H1 (cell line): ENCODE data around the gene ARHGEF3. TPM values are rescaled to one million over a fixed set of nuclear protein-coding genes. Genes with fewer than 3 reads are reported as not detected.

Experiments used
- CTCF ChIA-PET: fragments of 300-600 bp; sonication (Branson Sonifier 250); formaldehyde crosslinking; loops from one replicate; lab custom pipeline; 2021; ENCODE audit not compliant: partially characterized antibody; lab: Charles Lee
- POLR2A ChIA-PET: fragments of 300-600 bp; sonication (Branson Sonifier 250); formaldehyde crosslinking; loops from one replicate; lab custom pipeline; 2021; ENCODE audit warnings: inconsistent platforms; ENCODE audit not compliant: partially characterized antibody; lab: Charles Lee
- DNase-seq, 2 experiments: peaks; one replicate each; pipeline versions ENCODE4 v3.0.0 to v3.0.0-alpha.2; 2010 to 2022; ENCODE audit warnings: low spot score in 2 of 2, low read depth in 1 of 2, mixed read lengths in 1 of 2
- FAIRE-seq: peaks from 2 replicates; lab custom pipeline; 2011; peaks lifted over from hg19 to GRCh38; lab: Jason Lieb, UNC
- H2AFZ ChIP-seq: 2 replicates; pipeline ENCODE4 v1.8.1; 2012; ENCODE audit warnings: low read length, inconsistent platforms
- H2AK5ac ChIP-seq: 2 replicates; pipeline ENCODE4 v1.6.1; 2013; ENCODE audit warnings: low read depth, low read length
- H2BK120ac ChIP-seq: replicated peaks from 2 replicates; pipeline ENCODE3; 2013; ENCODE audit warnings: low read depth, low read length, inconsistent platforms
- H2BK12ac ChIP-seq: 2 replicates; pipeline ENCODE4 v1.6.1; 2013; ENCODE audit warnings: low read depth, low read length
- H2BK15ac ChIP-seq: 2 replicates; pipeline ENCODE4 v1.6.1; 2013; ENCODE audit warnings: low read length
- H2BK20ac ChIP-seq: 2 replicates; pipeline ENCODE4 v1.6.1; 2013; ENCODE audit warnings: low read length
- H2BK5ac ChIP-seq: 2 replicates; pipeline ENCODE4 v1.6.1; 2013; ENCODE audit warnings: low read depth, low read length
- H3K14ac ChIP-seq: 2 replicates; pipeline ENCODE4 v1.6.1; 2013; ENCODE audit warnings: inconsistent platforms; ENCODE audit not compliant: insufficient read length
- H3K18ac ChIP-seq: 2 replicates; pipeline ENCODE4 v1.6.1; 2013; ENCODE audit warnings: low read length; ENCODE audit errors: extremely low read depth
- H3K23ac ChIP-seq: 2 replicates; pipeline ENCODE4 v1.6.1; 2013; ENCODE audit warnings: inconsistent platforms; ENCODE audit not compliant: insufficient read length
- H3K23me2 ChIP-seq: 2 replicates; pipeline ENCODE4 v1.6.1; 2013; ENCODE audit warnings: low read depth, low read length
- H3K27ac ChIP-seq: 2 replicates; pipeline ENCODE4 v1.6.1; 2011; ENCODE audit warnings: low read depth, low read length, inconsistent platforms
- H3K27me3 ChIP-seq, 4 experiments: replicated peaks in 1 of 4; 1 replicate in 1 of 4; 2 replicates in 3 of 4; pipeline versions ENCODE4 v1.6.1 to v1.8.1; 2011 to 2013; ENCODE audit warnings: low read length in 3 of 4, mild to moderate bottlenecking in 3 of 4, inconsistent platforms in 2 of 4, mixed read lengths in 2 of 4, moderate library complexity in 1 of 4; ENCODE audit not compliant: control insufficient read depth in 3 of 4, insufficient read depth in 3 of 4; ENCODE audit errors: extremely low read depth in 1 of 4
- H3K36me3 ChIP-seq, 4 experiments: 2 replicates each; pipeline versions ENCODE4 v1.6.1 to v1.8.1; 2011 to 2013; ENCODE audit warnings: mild to moderate bottlenecking in 4 of 4, low read length in 3 of 4, moderate library complexity in 2 of 4, control low read depth in 1 of 4, inconsistent platforms in 1 of 4; ENCODE audit not compliant: insufficient read depth in 4 of 4, control insufficient read depth in 2 of 4
- H3K4ac ChIP-seq: replicated peaks from 2 replicates; pipeline ENCODE3; 2013; ENCODE audit warnings: low read length, low read depth, mixed read lengths, inconsistent platforms; ENCODE audit not compliant: insufficient read length
- H3K4me1 ChIP-seq, 4 experiments: replicated peaks in 1 of 4; 1 replicate in 1 of 4; 2 replicates in 3 of 4; pipeline versions ENCODE4 v1.6.1 to v1.8.1; 2011 to 2013; ENCODE audit warnings: low read length in 3 of 4, inconsistent platforms in 2 of 4, mixed read lengths in 1 of 4; ENCODE audit not compliant: insufficient read depth in 4 of 4, control insufficient read depth in 3 of 4
- H3K4me2 ChIP-seq, 2 experiments: 2 replicates each; pipeline versions ENCODE4 v1.6.1 to v1.8.1; 2011 to 2013; ENCODE audit warnings: low read depth in 2 of 2, low read length in 2 of 2, control low read depth in 1 of 2, inconsistent platforms in 1 of 2, mild to moderate bottlenecking in 1 of 2; ENCODE audit not compliant: insufficient read depth in 1 of 2
- H3K4me3 ChIP-seq, 4 experiments: fragments of 200-600, 300-600 bp in 1 of 4; sonication (generic), shearing (Covaris generic), sonication (Bioruptor Twin) in 1 of 4; 2 replicates each; pipeline versions ENCODE4 v1.5.1 to v1.8.1; 2011 to 2016; ENCODE audit warnings: low read length in 4 of 4, low read depth in 3 of 4, control low read depth in 2 of 4, inconsistent platforms in 2 of 4, mild to moderate bottlenecking in 2 of 4, mixed read lengths in 1 of 4, moderate library complexity in 1 of 4; ENCODE audit not compliant: insufficient read depth in 2 of 4; ENCODE audit errors: extremely low read depth in 1 of 4
- H3K56ac ChIP-seq: replicated peaks from 2 replicates; pipeline ENCODE3; 2013; ENCODE audit warnings: low read depth, mild to moderate bottlenecking, mixed read lengths, low read length, inconsistent platforms; ENCODE audit not compliant: insufficient read length
- H3K79me1 ChIP-seq: 2 replicates; pipeline ENCODE4 v1.6.1; 2013; ENCODE audit warnings: low read depth, low read length, control low read depth
- H3K79me2 ChIP-seq, 2 experiments: 2 replicates each; pipeline versions ENCODE4 v1.6.1 to v1.8.1; 2012 to 2013; ENCODE audit warnings: low read length in 2 of 2, mild to moderate bottlenecking in 2 of 2, inconsistent platforms in 1 of 2; ENCODE audit not compliant: insufficient read depth in 2 of 2, control insufficient read depth in 1 of 2
- H3K9ac ChIP-seq, 4 experiments: replicated peaks in 1 of 4; 1 replicate in 1 of 4; 2 replicates in 3 of 4; pipeline versions ENCODE4 v1.6.1 to v1.8.1; 2011 to 2013; ENCODE audit warnings: low read depth in 3 of 4, low read length in 3 of 4, control low read depth in 2 of 4, mild to moderate bottlenecking in 2 of 4, moderate library complexity in 2 of 4, inconsistent platforms in 1 of 4; ENCODE audit errors: extremely low read depth in 1 of 4
- H3K9me3 ChIP-seq, 2 experiments: 2 replicates each; pipeline versions ENCODE4 v1.6.1 to v1.8.1; 2012 to 2013; ENCODE audit warnings: mild to moderate bottlenecking in 2 of 2, moderate library complexity in 2 of 2, control low read depth in 1 of 2, inconsistent platforms in 1 of 2, low read depth in 1 of 2, low read length in 1 of 2, mixed read lengths in 1 of 2; ENCODE audit not compliant: insufficient read depth in 2 of 2
- H4K20me1 ChIP-seq, 2 experiments: replicated peaks in 1 of 2; 2 replicates each; pipeline versions ENCODE3 to v1.8.1; 2011 to 2013; ENCODE audit warnings: inconsistent platforms in 2 of 2, low read length in 2 of 2, mild to moderate bottlenecking in 1 of 2; ENCODE audit not compliant: insufficient read depth in 2 of 2, control insufficient read depth in 1 of 2
- H4K5ac ChIP-seq: 2 replicates; pipeline ENCODE4 v1.6.1; 2013; ENCODE audit warnings: low read length, low read depth, mixed read lengths, inconsistent platforms; ENCODE audit not compliant: insufficient read length
- H4K8ac ChIP-seq: 2 replicates; pipeline ENCODE4 v1.8.0; 2013; ENCODE audit warnings: mild to moderate bottlenecking, moderate library complexity, low read length, inconsistent platforms; ENCODE audit not compliant: insufficient read depth; ENCODE audit errors: extremely low read depth
- H4K91ac ChIP-seq: replicated peaks from 2 replicates; pipeline ENCODE3; 2013; ENCODE audit warnings: low read length, mixed read lengths, inconsistent platforms; ENCODE audit not compliant: insufficient read length
- BACH1 ChIP-seq: IDR thresholded peaks from 2 replicates; pipeline ENCODE4 v1.6.1; 2012; ENCODE audit warnings: low read length, improper control_type of control experiment
- BCL11A ChIP-seq, 2 experiments: IDR thresholded peaks; one replicate each; pipeline ENCODE4 v1.6.1; 2011; ENCODE audit warnings: low read depth in 2 of 2, low read length in 2 of 2, mild to moderate bottlenecking in 2 of 2
- BRCA1 ChIP-seq: IDR thresholded peaks from 2 replicates; pipeline ENCODE4 v1.6.1; 2012; ENCODE audit warnings: low read depth, low read length, improper control_type of control experiment
- CBX8 ChIP-seq: fragments of 300-800, 300-1000 bp; sonication (generic); IDR thresholded peaks from 2 replicates; pipeline ENCODE4 v1.7.1; 2016; ENCODE audit warnings: low read depth, low read length, borderline replicate concordance
- GTF2F1 ChIP-seq: IDR thresholded peaks from 2 replicates; pipeline ENCODE4 v1.6.1; 2012; ENCODE audit warnings: low read depth, low read length, improper control_type of control experiment, borderline replicate concordance
- KDM4A ChIP-seq: IDR thresholded peaks from one replicate; pipeline ENCODE4 v1.7.1; 2012; ENCODE audit warnings: low read depth, mild to moderate bottlenecking, moderate library complexity, low read length, inconsistent platforms; ENCODE audit not compliant: severe bottlenecking
- PHF8 ChIP-seq: fragments of 200-600 bp; sonication (generic); conservative IDR thresholded peaks from 2 replicates; pipeline ENCODE4 v1.7.1; 2012; ENCODE audit warnings: low read depth, mild to moderate bottlenecking, inconsistent platforms, low read length, moderate library complexity
- RNF2 ChIP-seq: fragments of 200-900, 300-1000 bp; sonication (generic); IDR thresholded peaks from 2 replicates; pipeline ENCODE4 v1.7.1; 2016; ENCODE audit warnings: borderline replicate concordance, low read depth, mild to moderate bottlenecking, antibody characterized with exemption, low read length; ENCODE audit not compliant: poor library complexity, severe bottlenecking; ENCODE audit errors: missing control alignments
- SP1 ChIP-seq: IDR thresholded peaks from 2 replicates; pipeline ENCODE4 v1.6.1; 2011; ENCODE audit warnings: low read depth, low read length
- SUZ12 ChIP-seq: fragments of 200-600 bp; sonication (generic); IDR thresholded peaks from 2 replicates; pipeline ENCODE4 v1.6.1; 2012; ENCODE audit warnings: mild to moderate bottlenecking, inconsistent platforms, low read length, moderate library complexity, mixed read lengths
- TAF1 ChIP-seq: IDR thresholded peaks from 2 replicates; pipeline ENCODE4 v1.6.1; 2011; ENCODE audit warnings: mild to moderate bottlenecking, low read depth, low read length
- TCF12 ChIP-seq: IDR thresholded peaks from 2 replicates; pipeline ENCODE4 v1.6.1; 2011; ENCODE audit warnings: low read depth, mild to moderate bottlenecking, low read length
- ZNF274 ChIP-seq: IDR thresholded peaks from 2 replicates; pipeline ENCODE4 v1.7.0; 2012; ENCODE audit warnings: low read length, borderline replicate concordance; ENCODE audit errors: extremely low read depth
- WGBS, 2 experiments: shearing (Covaris generic) in 1 of 2; methylation state at CpG; one replicate each; pipeline versions ENCODE4 v1.1.6 to v1.1.7; 2013 to 2015; ENCODE audit warnings: low lambda C conversion rate in 2 of 2, mixed read lengths in 2 of 2, inconsistent platforms in 1 of 2, low coverage in 1 of 2, missing lambda C conversion rate in 1 of 2; ENCODE audit not compliant: insufficient replicate concordance in 2 of 2, insufficient coverage in 1 of 2, insufficient read length in 1 of 2; ENCODE audit errors: extremely low coverage in 1 of 2, missing lambda C conversion rate in 1 of 2; 5-methylcytosine and 5-hydroxymethylcytosine counted together
- polyA plus RNA-seq, 7 experiments: library from polyadenylated mRNA; depleted of rRNA in 3 of 7; stranded (reverse) in 5 of 7; unstranded in 2 of 7; fragments of >200 nt in 5 of 7; fragments of 200-250 nt in 2 of 7; gene quantifications; 1 replicate in 5 of 7; 2 replicates in 1 of 7; 4 replicates in 1 of 7; pipeline versions ENCODE4 v1.2.1 to v1.2.3, GENCODE V29; 2011 to 2013; ENCODE audit warnings: missing spikeins in 2 of 7, mixed read lengths in 2 of 7
- total RNA-seq: library from RNA; stranded (reverse); fragmentation: NEBNext Ultra II Directional; extraction: Animal tissue kit (Norgen Biotek cat#: 25700); gene quantifications from 2 replicates; pipeline ENCODE4 v1.2.1, GENCODE V29; 2021
- TF ChIP-seq, protein P1 (sequence below): IDR thresholded peaks from 2 replicates; pipeline ENCODE4 v1.6.1; 2011; ENCODE audit warnings: low read depth, mild to moderate bottlenecking, low read length; ENCODE audit not compliant: insufficient read depth

The ARHGEF3 gene
- total and polyA plus RNA-seq, 2 of the 8 experiments (the other 6 are each of a cell fraction or from before 2014, with no cell fraction given), result 2.8 to 6.0 TPM

GRCh38 chr3:56838448-56838847, 36.7 kb upstream of the ARHGEF3 start:
- no peak for FAIRE-seq
- POLR2A ChIA-PET, result interaction anchor here (1.1 kb wide), 1 partner anchor 12 kb away, joined by 3 read pairs; no protein-coding TSS in a partner anchor

More at GRCh38 chr3:56838448-56838847, 36.7 kb upstream of the ARHGEF3 start:
- Histone ChIP-seq H2AFZ (no peak overlapping the region), H2BK15ac (no peak overlapping the region), H3K27me3 (no peaks in the 10 kb centered on the region), H3K4me2 (no peak overlapping the region), H3K4me1 (no peaks in the 10 kb centered on the region), H3K9me3 (no peaks in the 10 kb centered on the region), H2BK5ac (no peak overlapping the region), H3K79me2 (no peaks in the 10 kb centered on the region), H3K23me2 (no peaks in the 10 kb centered on the region), H4K5ac (no peak overlapping the region), H2BK20ac (no peak overlapping the region), H3K56ac (no peak overlapping the region), H3K4ac (no peak overlapping the region), H4K8ac (no peak overlapping the region), H3K36me3 (no peaks in the 10 kb centered on the region), H2AK5ac (no peak overlapping the region)
- CTCF ChIA-PET, result interaction anchor here (0.9 kb wide), 1 partner anchor 20 kb away, joined by 3 read pairs; no protein-coding TSS in a partner anchor
- 86% methylated on average over 4 of the region's 4 CpGs; no CpG with 5 or more reads in 1 of the 2 experiments for WGBS, 2 experiments
- DNase-seq, result no peak
- TF ChIP-seq BCL11A (IDR thresholded peaks at IDR 0.05; ENCODE audit: low read depth in 2 of 2, low read length in 2 of 2), result no peak
- TF ChIP-seq ZNF274, result no peak
- no peak for TF ChIP-seq CBX8
- TF ChIP-seq SUZ12, result no peak
- TF ChIP-seq TAF1, result no peak
- TF ChIP-seq, protein P1, sequence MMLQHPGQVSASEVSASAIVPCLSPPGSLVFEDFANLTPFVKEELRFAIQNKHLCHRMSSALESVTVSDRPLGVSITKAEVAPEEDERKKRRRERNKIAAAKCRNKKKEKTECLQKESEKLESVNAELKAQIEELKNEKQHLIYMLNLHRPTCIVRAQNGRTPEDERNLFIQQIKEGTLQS, result no peak
- TF ChIP-seq BRCA1, result no peak
- no peak for TF ChIP-seq BACH1
- TF ChIP-seq RNF2, result no peak
- TF ChIP-seq KDM4A, result no peak
- TF ChIP-seq SP1, result no peak
- no peak for TF ChIP-seq TCF12
- TF ChIP-seq GTF2F1, result no peak
- no peak for TF ChIP-seq PHF8
- TF ChIP-seq, all 59 proteins: peak for 0
- no peak overlapping the region for H3K9ac ChIP-seq
- no peaks in the 10 kb centered on the region for H4K20me1 ChIP-seq
- H3K23ac ChIP-seq, result no peak overlapping the region
- H3K27ac ChIP-seq, result no peak overlapping the region
- H2BK120ac ChIP-seq, result no peak overlapping the region
- H3K18ac ChIP-seq, result no peak overlapping the region
- H2BK12ac ChIP-seq, result no peak overlapping the region
- no peak overlapping the region for H3K14ac ChIP-seq
- no peak overlapping the region for H4K91ac ChIP-seq
- H3K79me1 ChIP-seq, result no peaks in the 10 kb centered on the region
- no peak overlapping the region for H3K4me3 ChIP-seq
